ENCODE data around the gene MS4A5. TPM values are rescaled to one million over a fixed set of nuclear protein-coding genes. Genes with fewer than 3 reads are reported as not detected.

MS4A5 gene
- total and polyA plus RNA-seq, 10 of the 15 experiments (the other 5 are each of a cell fraction or from before 2014, with no cell fraction given): not detected

- peak; percentile 99 for TF ChIP-seq SMC3 (IDR thresholded peaks at IDR 0.05; ENCODE audit: borderline replicate concordance, low read length)
- TF ChIP-seq ZNF274 (IDR thresholded peaks at IDR 0.05; ENCODE audit: insufficient read depth, insufficient read length): no peak
- TF ChIP-seq TCF3 (IDR thresholded peaks at IDR 0.05; ENCODE audit: borderline replicate concordance, insufficient read depth, low read depth, low read length): no peak
- peak; percentile 50; the same call in 1 of the 2 replicates for TF ChIP-seq CREB1 (IDR thresholded peaks at IDR 0.05; ENCODE audit: low read depth)
- 0 out of 2 replicates have a peak, but pooled peaks have one; percentile 48 for TF ChIP-seq RB1 (IDR thresholded peaks at IDR 0.05; ENCODE audit: borderline replicate concordance)
- TF ChIP-seq MYB (IDR thresholded peaks at IDR 0.05; ENCODE audit: borderline replicate concordance, low read depth, low read length): no peak
- peak; percentile 17; the same call in 1 of the 2 replicates for TF ChIP-seq PAX5 (IDR thresholded peaks at IDR 0.05; ENCODE audit: borderline replicate concordance, low read depth, low read length)
- peak; percentile 86 for TF ChIP-seq YY1 (IDR thresholded peaks at IDR 0.05; ENCODE audit: low read depth, low read length)
- TF ChIP-seq HCFC1 (IDR thresholded peaks at IDR 0.05; ENCODE audit: low read length): no peak
- TF ChIP-seq RELB (IDR thresholded peaks at IDR 0.05; ENCODE audit: low read depth): no peak
- TF ChIP-seq CEBPB (IDR thresholded peaks at IDR 0.05; ENCODE audit: borderline replicate concordance in 1 of 2, low read depth in 2 of 2, low read length in 2 of 2): no peak
- TF ChIP-seq SIX5 (IDR thresholded peaks at IDR 0.05; ENCODE audit: low read depth, low read length, severe bottlenecking): no peak
- TF ChIP-seq USF1 (IDR thresholded peaks at IDR 0.05; ENCODE audit: borderline replicate concordance, extremely low read length, insufficient read depth, low read depth, low read length): no peak
- TF ChIP-seq ZNF24 (IDR thresholded peaks at IDR 0.05): peak; percentile 96
- no peak for TF ChIP-seq BCL11A (IDR thresholded peaks at IDR 0.05; ENCODE audit: low read depth, low read length)
- no peak for TF ChIP-seq DPF2 (IDR thresholded peaks at IDR 0.05)
- peak; percentile 78; the same call in 1 of the 2 replicates for TF ChIP-seq SMARCA5 (IDR thresholded peaks at IDR 0.05)
- peak; percentile 49; the same call in 1 of the 2 replicates for TF ChIP-seq TBL1XR1 (IDR thresholded peaks at IDR 0.05; ENCODE audit: low read depth, low read length)
- peak; percentile 23; the same call in 1 of the 2 replicates for TF ChIP-seq CREM (IDR thresholded peaks at IDR 0.05; ENCODE audit: low read depth)
- TF ChIP-seq SPI1 (IDR thresholded peaks at IDR 0.05; ENCODE audit: borderline replicate concordance, insufficient read depth, low read depth, low read length): no peak
- TF ChIP-seq FOS (IDR thresholded peaks at IDR 0.05; ENCODE audit: borderline replicate concordance, extremely low read depth, insufficient read length): no peak
- TF ChIP-seq FOXK2 (IDR thresholded peaks at IDR 0.05): no peak
- TF ChIP-seq GABPA (IDR thresholded peaks at IDR 0.05; ENCODE audit: low read depth): no peak
- TF ChIP-seq JUND (IDR thresholded peaks at IDR 0.05; ENCODE audit: low read depth, low read length): no peak
- no peak for TF ChIP-seq ATF2 (IDR thresholded peaks at IDR 0.05; ENCODE audit: low read length)
- no peak for TF ChIP-seq REST (IDR thresholded peaks at IDR 0.05; ENCODE audit: low read depth, low read length)
- TF ChIP-seq POLR2A (IDR thresholded peaks at IDR 0.05; ENCODE audit: low read depth, low read length): no peak
These were observed 56.6 kb downstream of the MS4A5 start (continued) for GRCh38 chr11:60485987-60486386.

All from GM12878 (cell line).